PFSK-1 (cell line): Measurements from ENCODE around the gene STX2.

Source experiments
- FOXP2 ChIP-seq: optimal IDR thresholded peaks from 2 replicates; pipeline ENCODE3; 2011; ENCODE audit warnings: borderline replicate concordance, control low read depth, inconsistent platforms; ENCODE audit not compliant: insufficient read depth; ENCODE audit errors: extremely low read length, extremely low read depth
- POLR2AphosphoS5 ChIP-seq: IDR thresholded peaks from 2 replicates; pipeline ENCODE4 v1.6.1; 2012; ENCODE audit warnings: low read depth, mild to moderate bottlenecking, control low read depth, low read length, moderate library complexity
- SIN3A ChIP-seq: IDR thresholded peaks from 2 replicates; pipeline ENCODE4 v1.6.1; 2012; ENCODE audit warnings: mild to moderate bottlenecking, low read length, moderate library complexity, borderline replicate concordance; ENCODE audit not compliant: insufficient read depth
- TAF1 ChIP-seq: IDR thresholded peaks from 2 replicates; pipeline ENCODE4 v1.6.1; 2012; ENCODE audit warnings: low read length, control low read depth, borderline replicate concordance; ENCODE audit not compliant: insufficient read depth
- TF ChIP-seq, protein P1 (sequence below), 2 experiments: IDR thresholded peaks; 2 replicates each; pipeline versions ENCODE4 v1.6.1 to v1.8.0; 2011 to 2012; ENCODE audit warnings: low read depth in 2 of 2, low read length in 2 of 2, control low read depth in 1 of 2, inconsistent platforms in 1 of 2, mild to moderate bottlenecking in 1 of 2, moderate library complexity in 1 of 2; ENCODE audit not compliant: insufficient read depth in 1 of 2

The STX2 gene

DNA sequence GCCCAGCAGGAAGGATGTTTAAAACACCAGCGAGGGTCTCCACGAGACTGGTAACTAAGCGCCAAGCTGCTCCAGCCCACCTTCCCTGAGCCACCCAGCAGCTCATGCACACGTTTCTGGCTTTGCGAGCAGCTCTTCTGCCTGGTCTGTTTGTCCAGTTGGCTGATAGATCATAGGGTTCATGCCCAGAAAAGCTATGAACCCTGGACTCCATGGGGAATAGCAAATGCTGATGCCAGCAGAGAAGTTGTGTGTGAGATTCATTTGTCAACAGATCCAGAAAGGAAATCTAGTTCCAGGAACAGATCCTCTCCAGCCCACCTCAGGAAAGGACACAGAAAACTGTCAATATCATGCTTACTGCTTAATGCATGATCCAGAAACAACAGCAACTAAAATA is 94.8 kb downstream of the STX2 start:
- TF ChIP-seq TAF1 (no peak), SIN3A (no peak), FOXP2 (no peak), POLR2AphosphoS5 (no peak)
- TF ChIP-seq, protein P1, sequence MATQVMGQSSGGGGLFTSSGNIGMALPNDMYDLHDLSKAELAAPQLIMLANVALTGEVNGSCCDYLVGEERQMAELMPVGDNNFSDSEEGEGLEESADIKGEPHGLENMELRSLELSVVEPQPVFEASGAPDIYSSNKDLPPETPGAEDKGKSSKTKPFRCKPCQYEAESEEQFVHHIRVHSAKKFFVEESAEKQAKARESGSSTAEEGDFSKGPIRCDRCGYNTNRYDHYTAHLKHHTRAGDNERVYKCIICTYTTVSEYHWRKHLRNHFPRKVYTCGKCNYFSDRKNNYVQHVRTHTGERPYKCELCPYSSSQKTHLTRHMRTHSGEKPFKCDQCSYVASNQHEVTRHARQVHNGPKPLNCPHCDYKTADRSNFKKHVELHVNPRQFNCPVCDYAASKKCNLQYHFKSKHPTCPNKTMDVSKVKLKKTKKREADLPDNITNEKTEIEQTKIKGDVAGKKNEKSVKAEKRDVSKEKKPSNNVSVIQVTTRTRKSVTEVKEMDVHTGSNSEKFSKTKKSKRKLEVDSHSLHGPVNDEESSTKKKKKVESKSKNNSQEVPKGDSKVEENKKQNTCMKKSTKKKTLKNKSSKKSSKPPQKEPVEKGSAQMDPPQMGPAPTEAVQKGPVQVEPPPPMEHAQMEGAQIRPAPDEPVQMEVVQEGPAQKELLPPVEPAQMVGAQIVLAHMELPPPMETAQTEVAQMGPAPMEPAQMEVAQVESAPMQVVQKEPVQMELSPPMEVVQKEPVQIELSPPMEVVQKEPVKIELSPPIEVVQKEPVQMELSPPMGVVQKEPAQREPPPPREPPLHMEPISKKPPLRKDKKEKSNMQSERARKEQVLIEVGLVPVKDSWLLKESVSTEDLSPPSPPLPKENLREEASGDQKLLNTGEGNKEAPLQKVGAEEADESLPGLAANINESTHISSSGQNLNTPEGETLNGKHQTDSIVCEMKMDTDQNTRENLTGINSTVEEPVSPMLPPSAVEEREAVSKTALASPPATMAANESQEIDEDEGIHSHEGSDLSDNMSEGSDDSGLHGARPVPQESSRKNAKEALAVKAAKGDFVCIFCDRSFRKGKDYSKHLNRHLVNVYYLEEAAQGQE (IDR thresholded peaks at IDR 0.05; ENCODE audit: insufficient read depth in 1 of 2, low read depth in 2 of 2, low read length in 2 of 2), result no peak

DNA sequence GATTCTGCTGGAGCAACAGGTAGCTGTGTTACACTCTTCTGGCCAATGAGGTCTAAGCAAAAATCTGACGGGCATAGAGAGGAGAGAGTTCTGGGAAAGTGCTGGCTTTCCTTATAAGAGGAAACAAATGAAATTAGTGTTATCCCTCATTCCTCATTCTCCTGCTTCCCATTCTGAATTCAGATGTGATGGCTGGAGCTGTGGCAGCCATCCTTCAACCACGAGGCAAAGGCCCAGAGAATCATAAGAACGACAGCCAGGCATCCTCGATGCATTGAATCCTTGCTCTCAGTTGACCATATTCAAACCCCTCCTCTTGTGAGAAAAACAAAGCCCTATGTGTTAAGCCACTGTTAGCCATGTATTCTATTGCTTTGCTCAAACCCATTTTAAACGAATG is 95.4 kb downstream of the STX2 start:
- no peak for TF ChIP-seq FOXP2
- TF ChIP-seq TAF1, result no peak
- TF ChIP-seq POLR2AphosphoS5, result no peak
- TF ChIP-seq SIN3A, result no peak
- TF ChIP-seq, protein P1 (IDR thresholded peaks at IDR 0.05; ENCODE audit: insufficient read depth in 1 of 2, low read depth in 2 of 2, low read length in 2 of 2), result no peak

DNA sequence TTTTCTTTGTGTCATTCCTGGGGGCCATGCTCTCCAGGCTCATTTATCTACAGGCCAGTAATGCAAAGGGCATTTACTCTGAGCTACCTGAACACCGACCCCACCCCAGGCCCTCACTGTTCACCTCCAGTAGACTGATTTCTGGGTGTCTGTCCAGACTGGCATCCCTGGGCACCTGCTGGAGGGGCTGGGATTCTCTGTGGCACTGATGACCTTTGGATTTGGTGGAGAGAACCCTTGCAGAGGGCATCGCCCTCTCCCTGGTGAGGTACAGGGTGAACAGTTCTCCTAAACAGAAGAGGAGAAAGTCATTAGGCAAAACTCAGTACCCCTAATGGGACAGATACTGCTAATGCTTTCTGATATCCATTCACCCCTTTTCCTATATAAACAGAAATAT is 95.9 kb downstream of the STX2 start:
- TF ChIP-seq FOXP2 (no peak), POLR2AphosphoS5 (no peak), SIN3A (no peak), TAF1 (no peak)
- TF ChIP-seq, protein P1 (IDR thresholded peaks at IDR 0.05; ENCODE audit: insufficient read depth in 1 of 2, low read depth in 2 of 2, low read length in 2 of 2), result no peak

DNA sequence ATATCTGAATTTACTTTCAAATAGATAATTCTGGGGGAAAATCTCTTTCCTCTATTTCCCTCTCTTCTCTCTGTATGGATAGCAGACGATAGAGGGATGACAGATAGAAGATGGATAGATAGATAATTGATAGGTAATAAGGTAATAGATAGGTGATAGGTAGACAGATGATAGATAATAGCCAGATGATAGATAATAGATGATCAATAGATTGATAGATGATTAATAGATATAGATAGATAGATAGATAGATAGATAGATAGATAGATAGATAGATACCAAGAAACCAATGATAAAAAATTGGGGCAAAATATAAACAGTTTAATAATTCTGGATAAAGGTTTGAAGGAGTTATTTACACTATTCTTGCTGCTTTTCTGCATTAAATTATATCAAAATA is 96.3 kb downstream of the STX2 start:
- TF ChIP-seq POLR2AphosphoS5 (no peak), TAF1 (no peak), FOXP2 (no peak), SIN3A (no peak)
- TF ChIP-seq, protein P1 (IDR thresholded peaks at IDR 0.05; ENCODE audit: insufficient read depth in 1 of 2, low read depth in 2 of 2, low read length in 2 of 2), result no peak

DNA sequence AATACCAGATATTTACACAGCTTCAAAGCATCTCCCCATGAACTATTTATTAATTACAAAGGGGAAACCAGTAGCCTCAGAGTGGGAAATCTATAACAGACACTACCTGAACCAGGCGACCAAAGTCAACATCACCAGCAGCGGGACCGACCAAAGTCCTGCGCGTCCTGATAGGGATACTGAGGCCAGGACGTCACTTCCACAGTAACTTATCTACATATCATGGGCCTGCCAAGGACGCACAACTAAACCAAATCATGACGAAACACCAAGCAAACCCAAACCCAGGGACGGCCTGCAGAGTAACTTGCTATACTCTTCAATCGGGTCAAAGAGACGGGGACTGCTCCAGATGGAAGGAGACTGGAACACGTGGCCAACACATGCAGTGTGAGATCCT is 96.9 kb downstream of the STX2 start:
- no peak for TF ChIP-seq FOXP2
- TF ChIP-seq, protein P1 (IDR thresholded peaks at IDR 0.05; ENCODE audit: insufficient read depth in 1 of 2, low read depth in 2 of 2, low read length in 2 of 2), result no peak
- no peak for TF ChIP-seq SIN3A
- no peak for TF ChIP-seq TAF1
- no peak for TF ChIP-seq POLR2AphosphoS5
